ENCODE measurements around the gene SLAMF7.

DNA sequence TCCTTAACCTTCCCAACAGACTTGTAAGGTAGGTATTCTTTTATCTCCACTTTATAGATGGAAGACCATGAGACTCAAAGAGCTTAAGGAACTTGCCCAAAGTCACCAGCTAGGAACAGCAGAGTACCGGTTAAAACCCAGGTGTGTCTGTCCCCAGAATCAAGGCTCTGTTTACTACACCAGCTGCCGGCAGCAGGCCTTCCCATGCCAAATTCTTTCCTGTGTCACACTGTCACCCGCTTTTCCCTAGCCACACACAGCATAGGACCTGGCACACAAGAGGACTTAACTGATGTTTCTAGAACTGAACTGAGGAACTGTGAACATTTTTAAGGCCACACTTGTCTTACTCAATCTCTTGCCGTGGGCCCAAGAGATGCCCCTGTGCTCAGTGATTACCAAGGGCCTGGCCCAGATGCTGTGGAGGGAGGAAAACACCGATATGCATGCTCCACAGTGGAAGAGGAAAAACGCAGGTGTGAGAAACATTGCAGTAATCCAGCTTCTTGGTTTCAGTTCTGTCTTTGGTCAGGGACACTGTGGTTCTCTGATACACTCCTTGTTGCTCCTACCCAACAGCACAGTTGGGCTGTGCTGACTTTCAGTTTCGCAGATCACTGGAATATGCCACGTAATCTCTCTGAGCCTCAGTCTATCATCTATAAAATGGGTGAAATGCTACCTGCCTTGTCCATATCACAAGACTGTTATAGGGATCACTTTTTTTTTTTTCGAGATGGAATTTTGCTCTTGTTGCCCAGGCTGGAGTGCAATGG is 43.1 kb downstream of the SLAMF7 start:
- TF ChIP-seq POLR2A (IDR thresholded peaks at IDR 0.05; ENCODE audit: low read length) (no peak), GATA1 (IDR thresholded peaks at IDR 0.05; ENCODE audit: low read depth, low read length) (no peak)

All from erythroblast (primary cell).